ENCODE measurements around the gene CKS2.

DNA sequence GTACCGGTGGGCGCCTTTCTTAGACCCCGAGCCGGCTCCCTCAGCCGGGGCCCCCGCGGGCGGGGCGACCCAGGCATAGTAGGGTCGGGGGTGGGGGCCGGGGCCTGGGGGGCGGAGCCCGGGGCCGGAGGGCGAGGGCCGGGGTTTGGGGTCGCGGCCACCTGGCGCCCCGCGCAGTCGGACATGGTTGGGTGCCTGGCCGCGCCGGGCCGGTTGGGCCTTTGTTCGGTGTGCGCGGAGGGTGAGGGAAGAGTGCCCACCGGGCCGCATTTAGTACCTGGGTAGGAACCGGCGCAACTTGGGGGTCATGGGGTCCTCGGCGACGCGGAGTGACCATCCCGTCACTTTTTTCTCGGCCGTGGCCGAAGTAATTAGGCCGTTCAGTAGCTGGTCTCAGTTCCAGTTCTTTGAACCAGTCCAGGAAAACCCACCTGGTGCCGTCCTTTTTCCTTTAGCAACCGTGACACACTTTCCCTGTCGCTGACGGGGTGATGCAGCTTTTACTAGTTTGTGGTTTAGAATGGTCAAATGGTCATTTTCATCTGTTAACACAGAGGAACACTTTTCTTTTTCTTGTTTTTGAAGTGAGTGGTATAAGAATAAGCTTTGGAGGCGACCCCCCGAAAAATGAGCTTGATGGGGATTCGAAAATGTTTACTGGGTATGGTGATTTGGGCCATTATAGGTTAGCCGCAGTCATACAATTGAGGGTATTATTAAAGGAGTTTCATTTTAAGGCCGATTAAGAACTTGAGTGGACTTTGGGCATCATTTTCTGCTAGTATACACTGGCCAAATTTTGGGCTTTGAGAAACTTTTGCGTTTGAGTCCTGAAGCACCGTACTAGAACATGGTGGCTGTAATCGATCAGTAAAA is 589 bp downstream of the CKS2 start:
- TF ChIP-seq, protein P1, sequence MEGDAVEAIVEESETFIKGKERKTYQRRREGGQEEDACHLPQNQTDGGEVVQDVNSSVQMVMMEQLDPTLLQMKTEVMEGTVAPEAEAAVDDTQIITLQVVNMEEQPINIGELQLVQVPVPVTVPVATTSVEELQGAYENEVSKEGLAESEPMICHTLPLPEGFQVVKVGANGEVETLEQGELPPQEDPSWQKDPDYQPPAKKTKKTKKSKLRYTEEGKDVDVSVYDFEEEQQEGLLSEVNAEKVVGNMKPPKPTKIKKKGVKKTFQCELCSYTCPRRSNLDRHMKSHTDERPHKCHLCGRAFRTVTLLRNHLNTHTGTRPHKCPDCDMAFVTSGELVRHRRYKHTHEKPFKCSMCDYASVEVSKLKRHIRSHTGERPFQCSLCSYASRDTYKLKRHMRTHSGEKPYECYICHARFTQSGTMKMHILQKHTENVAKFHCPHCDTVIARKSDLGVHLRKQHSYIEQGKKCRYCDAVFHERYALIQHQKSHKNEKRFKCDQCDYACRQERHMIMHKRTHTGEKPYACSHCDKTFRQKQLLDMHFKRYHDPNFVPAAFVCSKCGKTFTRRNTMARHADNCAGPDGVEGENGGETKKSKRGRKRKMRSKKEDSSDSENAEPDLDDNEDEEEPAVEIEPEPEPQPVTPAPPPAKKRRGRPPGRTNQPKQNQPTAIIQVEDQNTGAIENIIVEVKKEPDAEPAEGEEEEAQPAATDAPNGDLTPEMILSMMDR (IDR thresholded peaks at IDR 0.05; ENCODE audit: control extremely low read depth in 1 of 3, insufficient read depth in 1 of 3, low read depth in 1 of 3, low read length in 3 of 3), result no peak
- TF ChIP-seq JUND (IDR thresholded peaks at IDR 0.05; ENCODE audit: low read length), result no peak
- TF ChIP-seq SIX5 (IDR thresholded peaks at IDR 0.05; ENCODE audit: low read depth, low read length), result no peak
- TF ChIP-seq, protein P2, sequence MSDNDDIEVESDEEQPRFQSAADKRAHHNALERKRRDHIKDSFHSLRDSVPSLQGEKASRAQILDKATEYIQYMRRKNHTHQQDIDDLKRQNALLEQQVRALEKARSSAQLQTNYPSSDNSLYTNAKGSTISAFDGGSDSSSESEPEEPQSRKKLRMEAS (IDR thresholded peaks at IDR 0.05), result no peak
- peak; percentile 7 to 60; a peak in 2 of 3 replicates for TF ChIP-seq POLR2A (IDR thresholded peaks at IDR 0.05; ENCODE audit: control extremely low read depth in 1 of 2, low read depth in 2 of 2, low read length in 2 of 2)
- TF ChIP-seq EZH2 (IDR thresholded peaks at IDR 0.05; ENCODE audit: low read depth, low read length, severe bottlenecking), result no peak
- no peak for TF ChIP-seq SUZ12 (IDR thresholded peaks at IDR 0.05; ENCODE audit: low read length)
- TF ChIP-seq POLR2AphosphoS5 (IDR thresholded peaks at IDR 0.05; ENCODE audit: low read depth, low read length), result no peak; the same call in 1 of the 2 replicates

Measured in H1 (cell line).